Islet of Langerhans (tissue), 1 donor: Measurements from ENCODE around the gene EFCAB8.
"Not testable (repeated sequence)": the region's sequence is repeated elsewhere in the genome, so short reads cannot be mapped to it uniquely, and the experiment has no call there.

Experiments used
- FAIRE-seq: peaks from one replicate; lab custom pipeline; 2011; peaks lifted over from hg19 to GRCh38; lab: Jason Lieb, UNC

EFCAB8 gene

GRCh38 chr20:32888636-32889035 lies 29.9 kb downstream of the EFCAB8 start:
- no peak for FAIRE-seq

GRCh38 chr20:32889281-32889680 lies 30.6 kb downstream of the EFCAB8 start:
- FAIRE-seq = no peak

- no peak for FAIRE-seq
Observed at GRCh38 chr20:32891491-32891890, 32.8 kb downstream of the EFCAB8 start.

- FAIRE-seq = no peak
Observed at GRCh38 chr20:32891926-32892660, 33.4 kb downstream of the EFCAB8 start.

- no peak for FAIRE-seq
Observed at GRCh38 chr20:32893263-32894025, 34.7 kb downstream of the EFCAB8 start.

- FAIRE-seq = no peak
Observed at GRCh38 chr20:32894026-32894483, 35.3 kb downstream of the EFCAB8 start.

GRCh38 chr20:32894711-32895355 lies 36.1 kb downstream of the EFCAB8 start:
- no peak for FAIRE-seq

GRCh38 chr20:32896521-32897280 lies 38.0 kb downstream of the EFCAB8 start:
- FAIRE-seq = no peak

- FAIRE-seq = no peak
Observed at GRCh38 chr20:32898729-32899128, 40.0 kb downstream of the EFCAB8 start.

GRCh38 chr20:32902456-32903420 lies 44.0 kb downstream of the EFCAB8 start:
- no peak for FAIRE-seq

GRCh38 chr20:32903666-32904175 lies 45.0 kb downstream of the EFCAB8 start:
- no peak for FAIRE-seq

GRCh38 chr20:32904678-32905077 lies 46.0 kb downstream of the EFCAB8 start:
- FAIRE-seq = not testable (repeated sequence)

GRCh38 chr20:32906200-32906599 lies 47.5 kb downstream of the EFCAB8 start:
- FAIRE-seq = no peak

- no peak for FAIRE-seq
Observed at GRCh38 chr20:32906871-32907495, 48.3 kb downstream of the EFCAB8 start.

- FAIRE-seq = no peak
Observed at GRCh38 chr20:32907886-32908285, 49.2 kb downstream of the EFCAB8 start.

- FAIRE-seq = no peak
Observed at GRCh38 chr20:32908334-32909292, 49.9 kb downstream of the EFCAB8 start.

GRCh38 chr20:32909451-32909850 lies 50.7 kb downstream of the EFCAB8 start:
- no peak for FAIRE-seq

GRCh38 chr20:32909896-32910571 lies 51.3 kb downstream of the EFCAB8 start:
- FAIRE-seq = no peak

GRCh38 chr20:32911355-32911754 lies 52.6 kb downstream of the EFCAB8 start:
- FAIRE-seq = no peak
